ENCODE results near the gene OR51B6.
"Not testable (repeated sequence)": the region's sequence is repeated elsewhere in the genome, so short reads cannot be mapped to it uniquely, and the experiment has no call there.

The OR51B6 gene

DNA sequence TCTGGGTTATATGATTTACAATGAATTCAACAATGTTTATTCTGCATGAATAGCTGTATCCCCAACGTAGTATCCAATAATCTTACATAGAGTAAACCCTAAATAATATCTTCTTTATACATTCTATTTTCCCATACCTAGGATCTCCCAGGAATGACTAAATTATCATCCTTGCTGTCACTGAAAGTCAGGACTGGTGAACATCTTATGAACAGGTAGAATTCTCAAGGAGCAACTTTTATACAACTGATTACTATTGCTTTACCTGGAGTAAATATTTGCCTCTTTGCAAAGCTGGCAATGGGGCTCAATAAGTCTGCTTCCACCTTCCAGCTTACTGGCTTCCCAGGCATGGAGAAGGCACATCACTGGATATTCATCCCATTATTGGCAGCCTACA is at the start of gene OR51B6:
Gene OR51B6, plus strand, starts transcription at position 301 of the 400 bp plus-strand sequence. Its CDS starts 0 bp downstream, at position 301.
- H3K27ac ChIP-seq: no peak within 1 kb of the TSS
- TF ChIP-seq, protein P1, sequence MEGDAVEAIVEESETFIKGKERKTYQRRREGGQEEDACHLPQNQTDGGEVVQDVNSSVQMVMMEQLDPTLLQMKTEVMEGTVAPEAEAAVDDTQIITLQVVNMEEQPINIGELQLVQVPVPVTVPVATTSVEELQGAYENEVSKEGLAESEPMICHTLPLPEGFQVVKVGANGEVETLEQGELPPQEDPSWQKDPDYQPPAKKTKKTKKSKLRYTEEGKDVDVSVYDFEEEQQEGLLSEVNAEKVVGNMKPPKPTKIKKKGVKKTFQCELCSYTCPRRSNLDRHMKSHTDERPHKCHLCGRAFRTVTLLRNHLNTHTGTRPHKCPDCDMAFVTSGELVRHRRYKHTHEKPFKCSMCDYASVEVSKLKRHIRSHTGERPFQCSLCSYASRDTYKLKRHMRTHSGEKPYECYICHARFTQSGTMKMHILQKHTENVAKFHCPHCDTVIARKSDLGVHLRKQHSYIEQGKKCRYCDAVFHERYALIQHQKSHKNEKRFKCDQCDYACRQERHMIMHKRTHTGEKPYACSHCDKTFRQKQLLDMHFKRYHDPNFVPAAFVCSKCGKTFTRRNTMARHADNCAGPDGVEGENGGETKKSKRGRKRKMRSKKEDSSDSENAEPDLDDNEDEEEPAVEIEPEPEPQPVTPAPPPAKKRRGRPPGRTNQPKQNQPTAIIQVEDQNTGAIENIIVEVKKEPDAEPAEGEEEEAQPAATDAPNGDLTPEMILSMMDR (conservative IDR thresholded peaks at IDR 0.05): no peak

DNA sequence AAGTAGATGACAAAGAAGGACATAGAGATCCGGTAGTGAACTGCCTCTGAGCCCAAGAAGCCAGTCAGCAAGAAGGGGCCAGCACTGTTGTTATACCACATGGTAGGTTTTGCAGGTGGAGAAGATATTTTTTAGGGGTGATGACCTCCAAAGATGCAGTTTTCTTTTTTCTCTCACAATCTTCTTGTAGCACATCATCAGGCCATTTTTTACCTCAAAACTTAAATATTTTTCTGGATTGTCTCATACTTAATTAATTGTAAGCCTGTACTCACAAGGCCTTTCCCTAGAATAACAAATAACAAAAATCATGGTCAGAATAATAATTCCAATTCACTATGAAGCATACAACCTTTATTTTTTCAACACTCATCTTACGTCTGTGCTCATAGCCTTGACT is 49.5 kb upstream of the OR51B6 start, which contains the start of gene OR51B4:
Gene OR51B4, minus strand, starts transcription at position 101 of the 400 bp plus-strand sequence. Its CDS starts 0 bp downstream, at position 101.
- TF ChIP-seq, protein P1 (conservative IDR thresholded peaks at IDR 0.05): no peak

GRCh38 chr11:5303626-5304025 is 47.7 kb upstream of the OR51B6 start:
- H3K27ac ChIP-seq: no peak overlapping the region
- TF ChIP-seq, protein P1 (conservative IDR thresholded peaks at IDR 0.05): no peak

More for the DNA sequence above, 49.5 kb upstream of the OR51B6 start, which contains the start of gene OR51B4:
- H3K27ac ChIP-seq: no peak within 1 kb of the TSS

DNA sequence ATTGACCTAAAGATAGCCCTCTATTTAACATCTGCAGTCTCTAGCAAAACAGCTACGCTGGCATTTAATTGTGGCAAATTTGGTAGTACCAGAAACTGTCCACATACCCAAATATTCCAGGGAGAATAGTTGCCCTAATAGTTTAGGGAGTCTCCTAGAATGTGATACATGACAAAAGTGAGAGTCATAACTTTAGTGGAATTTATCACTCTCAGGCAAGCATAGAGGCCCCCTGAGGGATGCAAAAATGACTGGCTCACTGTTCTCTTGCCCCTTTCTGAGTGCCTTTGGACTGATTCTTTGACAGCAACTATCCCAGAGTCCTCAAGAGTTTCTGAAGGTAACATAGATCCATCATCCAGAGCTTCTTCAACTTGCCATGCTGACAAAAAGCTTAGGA is 47.3 kb upstream of the OR51B6 start:
- no peak overlapping the region for H3K27ac ChIP-seq
- TF ChIP-seq, protein P1 (conservative IDR thresholded peaks at IDR 0.05): no peak

- no peak overlapping the region for H3K27ac ChIP-seq
- TF ChIP-seq, protein P1 (conservative IDR thresholded peaks at IDR 0.05): no peak
Measured at GRCh38 chr11:5307256-5308019, 43.9 kb upstream of the OR51B6 start.

- TF ChIP-seq, protein P1 (conservative IDR thresholded peaks at IDR 0.05): no peak
Measured at GRCh38 chr11:5310423-5310822, 40.9 kb upstream of the OR51B6 start.

GRCh38 chr11:5313326-5314023 is 37.8 kb upstream of the OR51B6 start:
- H3K27ac ChIP-seq: not testable (repeated sequence)

More at GRCh38 chr11:5310423-5310822, 40.9 kb upstream of the OR51B6 start:
- H3K27ac ChIP-seq: no peak overlapping the region
